ENCODE measurements around the gene APOBEC3A.

APOBEC3A gene

DNA sequence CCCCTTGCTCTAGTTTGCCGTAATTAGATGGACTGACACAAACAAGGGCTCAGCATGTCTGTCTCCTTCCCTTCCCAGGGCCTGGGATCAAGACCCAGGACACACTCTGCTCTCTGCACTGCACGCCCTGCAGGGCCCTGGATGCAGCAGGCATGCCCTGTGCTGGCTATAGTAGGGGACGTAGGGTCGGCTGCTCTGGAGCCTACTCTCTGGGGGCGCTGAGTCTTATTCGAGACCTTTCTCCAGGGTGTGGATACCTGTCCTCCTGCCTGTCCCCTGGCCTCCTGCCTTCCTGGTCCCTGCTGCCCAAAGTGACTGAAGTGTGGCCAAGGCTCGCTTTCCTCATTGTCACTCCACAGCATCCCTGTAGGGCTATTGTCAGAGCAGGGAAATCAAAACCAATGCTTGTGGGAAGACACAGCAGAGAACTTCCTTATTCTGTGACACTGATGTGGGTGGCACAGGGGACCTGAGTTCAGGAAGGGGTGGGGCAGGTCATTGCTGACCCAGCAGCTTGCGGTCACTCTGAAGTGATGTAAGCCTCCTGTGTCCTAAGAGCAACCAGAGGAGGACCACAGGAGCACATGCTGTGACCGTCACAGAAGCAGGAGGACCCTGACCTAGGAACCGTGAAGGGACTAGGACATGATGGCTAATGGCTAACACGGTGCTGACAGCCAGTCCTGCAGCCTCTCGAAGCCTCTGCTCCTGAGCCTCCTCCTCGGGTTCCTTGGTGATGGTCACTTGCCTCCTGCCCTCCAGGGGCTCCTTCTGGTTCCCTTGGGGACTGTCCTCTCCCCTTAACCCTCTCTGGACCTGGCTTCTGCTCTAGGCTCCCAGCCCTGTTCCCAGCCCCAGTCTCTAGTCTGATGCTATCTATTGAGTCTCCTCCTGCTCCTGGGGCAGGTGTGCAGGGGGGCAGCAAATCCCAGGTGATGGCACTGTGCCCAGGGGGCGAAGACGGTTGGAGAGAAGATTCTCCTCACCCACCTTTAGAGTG lies 10.3 kb downstream of the APOBEC3A start:
- TF ChIP-seq, protein P1, sequence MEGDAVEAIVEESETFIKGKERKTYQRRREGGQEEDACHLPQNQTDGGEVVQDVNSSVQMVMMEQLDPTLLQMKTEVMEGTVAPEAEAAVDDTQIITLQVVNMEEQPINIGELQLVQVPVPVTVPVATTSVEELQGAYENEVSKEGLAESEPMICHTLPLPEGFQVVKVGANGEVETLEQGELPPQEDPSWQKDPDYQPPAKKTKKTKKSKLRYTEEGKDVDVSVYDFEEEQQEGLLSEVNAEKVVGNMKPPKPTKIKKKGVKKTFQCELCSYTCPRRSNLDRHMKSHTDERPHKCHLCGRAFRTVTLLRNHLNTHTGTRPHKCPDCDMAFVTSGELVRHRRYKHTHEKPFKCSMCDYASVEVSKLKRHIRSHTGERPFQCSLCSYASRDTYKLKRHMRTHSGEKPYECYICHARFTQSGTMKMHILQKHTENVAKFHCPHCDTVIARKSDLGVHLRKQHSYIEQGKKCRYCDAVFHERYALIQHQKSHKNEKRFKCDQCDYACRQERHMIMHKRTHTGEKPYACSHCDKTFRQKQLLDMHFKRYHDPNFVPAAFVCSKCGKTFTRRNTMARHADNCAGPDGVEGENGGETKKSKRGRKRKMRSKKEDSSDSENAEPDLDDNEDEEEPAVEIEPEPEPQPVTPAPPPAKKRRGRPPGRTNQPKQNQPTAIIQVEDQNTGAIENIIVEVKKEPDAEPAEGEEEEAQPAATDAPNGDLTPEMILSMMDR (IDR thresholded peaks at IDR 0.05): no peak
- H3K9me3 ChIP-seq: no peaks in the 10 kb centered on the region
- H3K27ac ChIP-seq: no peak overlapping the region
- intact Hi-C loops (cut with DNase I; ENCODE audit: low total_unique reads): no loop called here
- H3K36me3 ChIP-seq: no peaks in the 10 kb centered on the region
- no peak overlapping the region for H3K4me3 ChIP-seq
- peaks cover 0 to 21% of the 10 kb centered on the region in 2 donors for H3K27me3 ChIP-seq
- peak; percentile 51 to 73 for DNase-seq
- no peaks in the 10 kb centered on the region for H3K4me1 ChIP-seq

- intact Hi-C loops (cut with DNase I; ENCODE audit: low total_unique reads): no loop called here
- no peaks in the 10 kb centered on the region for H3K9me3 ChIP-seq
- no peaks in the 10 kb centered on the region for H3K36me3 ChIP-seq
- H3K27me3 ChIP-seq: peaks cover 0 to 21% of the 10 kb centered on the region in 2 donors
- no peak for DNase-seq
- H3K4me3 ChIP-seq: no peak overlapping the region
- H3K27ac ChIP-seq: no peak overlapping the region
- TF ChIP-seq, protein P1 (IDR thresholded peaks at IDR 0.05): no peak
- H3K4me1 ChIP-seq: no peaks in the 10 kb centered on the region
Measured at GRCh38 chr22:38968801-38969200, 11.4 kb downstream of the APOBEC3A start.

- Histone ChIP-seq H3K27me3 (peaks cover 0 to 21% of the 10 kb centered on the region in 2 donors), H3K27ac (no peak overlapping the region), H3K36me3 (no peaks in the 10 kb centered on the region), H3K9me3 (no peaks in the 10 kb centered on the region), H3K4me1 (no peaks in the 10 kb centered on the region), H3K4me3 (no peak overlapping the region)
- intact Hi-C loops (cut with DNase I; ENCODE audit: low total_unique reads): no loop called here
- TF ChIP-seq, protein P1 (IDR thresholded peaks at IDR 0.05): no peak
- no peak for DNase-seq
Measured at GRCh38 chr22:38970551-38970950, 13.1 kb downstream of the APOBEC3A start.

DNA sequence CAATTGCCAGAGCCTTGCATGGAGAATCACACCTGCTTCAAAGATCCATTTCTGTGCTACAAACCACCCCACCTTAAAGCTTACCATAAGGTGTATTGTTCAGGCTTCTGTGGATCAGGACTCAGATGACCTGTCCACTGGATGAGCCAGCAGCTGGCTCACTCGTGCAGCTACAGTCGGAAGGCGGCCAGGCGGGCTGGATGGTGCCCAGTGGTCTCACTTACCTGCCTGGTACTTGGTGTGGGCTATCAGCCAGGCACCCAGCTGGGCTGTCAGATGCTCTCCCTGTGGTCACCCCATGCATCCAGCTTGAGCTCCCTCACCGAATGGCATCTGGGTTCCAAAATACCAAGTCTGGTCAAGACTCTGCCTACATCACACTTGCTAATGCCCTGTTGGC lies 13.8 kb downstream of the APOBEC3A start:
- H3K36me3 ChIP-seq: no peaks in the 10 kb centered on the region

GRCh38 chr22:38971791-38972190 lies 14.4 kb downstream of the APOBEC3A start:
- TF ChIP-seq, protein P1 (IDR thresholded peaks at IDR 0.05): no peak
- no peak for DNase-seq
- H3K27ac ChIP-seq: no peak overlapping the region
- no peaks in the 10 kb centered on the region for H3K4me1 ChIP-seq
- no peaks in the 10 kb centered on the region for H3K9me3 ChIP-seq
- H3K36me3 ChIP-seq: no peaks in the 10 kb centered on the region
- peaks cover 0 to 11% of the 10 kb centered on the region in 2 donors for H3K27me3 ChIP-seq
- no peak overlapping the region for H3K4me3 ChIP-seq
- intact Hi-C loops (cut with DNase I; ENCODE audit: low total_unique reads): no loop called here

More for the DNA sequence above, 13.8 kb downstream of the APOBEC3A start:
- no peaks in the 10 kb centered on the region for H3K4me1 ChIP-seq
- H3K27me3 ChIP-seq: peaks cover 0 to 16% of the 10 kb centered on the region in 2 donors
- no peak overlapping the region for H3K4me3 ChIP-seq
- no peaks in the 10 kb centered on the region for H3K9me3 ChIP-seq
- H3K27ac ChIP-seq: no peak overlapping the region
- intact Hi-C loops (cut with DNase I; ENCODE audit: low total_unique reads): no loop called here
- DNase-seq: no peak
- TF ChIP-seq, protein P1 (IDR thresholded peaks at IDR 0.05): no peak
